HCT116 (cell line): ENCODE data around the gene RAVER2. TPM values are rescaled to one million over a fixed set of nuclear protein-coding genes. Genes with fewer than 3 reads are reported as not detected.

ENCODE experiments used
- ATAC-seq: fragments of 200-7000 bp; cut with Tn5 transposase; 2 replicates; pipeline ENCODE4 v1.9.1; 2020; ENCODE audit warnings: mild to moderate bottlenecking, moderate library complexity
- BruUV-seq: library from RNA; stranded (reverse); fragments of 400-500 nt; replicated peaks from 2 replicates; lab custom pipeline; 2021; lab: Mats Ljungman, UMichigan
- CTCF ChIA-PET: fragments of 300-600 bp; sonication (Branson Sonifier 250); formaldehyde crosslinking; loops from one replicate; lab custom pipeline; 2021; ENCODE audit warnings: antibody characterized with exemption; lab: Charles Lee
- POLR2A ChIA-PET: fragments of 300-600, 350-600 bp; sonication (Branson Sonifier 250); formaldehyde crosslinking; loops from one replicate; lab custom pipeline; 2021; ENCODE audit warnings: antibody characterized with exemption; lab: Charles Lee
- RAD21 ChIA-PET, 2 experiments: fragments of 300-600 bp; sonication (Branson Sonifier 250); formaldehyde crosslinking; loops; one replicate each; lab custom pipeline; 2023; ENCODE audit warnings: low total read pairs in 2 of 2; ENCODE audit not compliant: uncharacterized antibody in 2 of 2, unreplicated experiment in 2 of 2, low non-redundant PET in 1 of 2; lab: Charles Lee
- DNase-seq: peaks from one replicate; pipeline ENCODE4 v3.0.0-alpha.2; 2010; ENCODE audit warnings: low read depth, low spot score
- H2AFZ ChIP-seq: fragments of 200-600 bp; shearing (Covaris generic), sonication (generic); 2 replicates; pipeline ENCODE4 v1.6.1; 2017; ENCODE audit warnings: low read depth, mixed run types, mixed read lengths, antibody characterized with exemption, low read length; ENCODE audit not compliant: poor library complexity, severe bottlenecking
- H3K27ac ChIP-seq: 2 replicates; pipeline ENCODE4 v1.5.1; 2012; ENCODE audit warnings: low read depth, low read length
- H3K27me3 ChIP-seq: fragments of 200-600 bp; sonication (generic); 2 replicates; pipeline ENCODE4 v1.6.1; 2016; ENCODE audit warnings: mixed run types, low read length, mixed read lengths; ENCODE audit not compliant: insufficient read depth
- H3K36me3 ChIP-seq, 2 experiments: fragments of 200-500 bp in 1 of 2; fragments of 200-600 bp in 1 of 2; sonication (Bioruptor generic) in 1 of 2; sonication (generic) in 1 of 2; 2 replicates each; pipeline versions ENCODE4 v1.5.1 to v1.6.1; 2014 to 2016; ENCODE audit warnings: low read length in 2 of 2, inconsistent platforms in 1 of 2, mixed read lengths in 1 of 2, mixed run types in 1 of 2; ENCODE audit not compliant: insufficient read depth in 2 of 2, control insufficient read depth in 1 of 2
- H3K4me1 ChIP-seq, 2 experiments: fragments of 200-600 bp in 1 of 2; sonication (generic) in 1 of 2; 2 replicates each; pipeline versions ENCODE4 v1.5.1 to v1.6.1; 2012 to 2017; ENCODE audit warnings: low read length in 2 of 2, inconsistent platforms in 1 of 2, mild to moderate bottlenecking in 1 of 2, mixed read lengths in 1 of 2, mixed run types in 1 of 2, moderate library complexity in 1 of 2; ENCODE audit not compliant: insufficient read depth in 2 of 2, control insufficient read depth in 1 of 2
- H3K4me2 ChIP-seq: fragments of 200-600 bp; sonication (generic); 2 replicates; pipeline ENCODE4 v1.6.1; 2017; ENCODE audit warnings: mixed run types, low read length, mixed read lengths
- H3K4me3 ChIP-seq, 2 experiments: fragments of 200-600 bp in 1 of 2; sonication (generic) in 1 of 2; replicated peaks in 1 of 2; 2 replicates each; pipeline ENCODE4 v1.5.1; 2011 to 2016; ENCODE audit warnings: low read length in 2 of 2, control low read depth in 1 of 2, low read depth in 1 of 2, mild to moderate bottlenecking in 1 of 2, mixed read lengths in 1 of 2, mixed run types in 1 of 2
- H3K79me2 ChIP-seq: fragments of 200-600 bp; sonication (generic); 2 replicates; pipeline ENCODE4 v1.6.1; 2017; ENCODE audit warnings: mild to moderate bottlenecking, mixed run types, low read length, moderate library complexity, mixed read lengths; ENCODE audit not compliant: insufficient read depth
- H3K9ac ChIP-seq: fragments of 200-600 bp; sonication (generic); 2 replicates; pipeline ENCODE4 v1.6.1; 2016; ENCODE audit warnings: low read length, mixed read lengths
- H3K9me2 ChIP-seq: fragments of 200-600 bp; sonication (generic), shearing (Covaris generic); 2 replicates; pipeline ENCODE4 v1.6.1; 2017; ENCODE audit warnings: mixed run types, mild to moderate bottlenecking, moderate library complexity; ENCODE audit not compliant: insufficient read depth
- H3K9me3 ChIP-seq, 2 experiments: fragments of 200-500 bp in 1 of 2; fragments of 200-600 bp in 1 of 2; sonication (Bioruptor generic) in 1 of 2; sonication (generic) in 1 of 2; 2 replicates each; pipeline ENCODE4 v1.6.1; 2014 to 2017; ENCODE audit warnings: low read length in 2 of 2, mixed read lengths in 2 of 2, inconsistent platforms in 1 of 2, low read depth in 1 of 2, mild to moderate bottlenecking in 1 of 2, mixed run types in 1 of 2, moderate library complexity in 1 of 2; ENCODE audit not compliant: control insufficient read depth in 1 of 2, insufficient read depth in 1 of 2
- H4K20me1 ChIP-seq: fragments of 200-600 bp; sonication (generic), shearing (Covaris generic); 2 replicates; pipeline ENCODE4 v1.6.1; 2017; ENCODE audit warnings: mixed run types, mild to moderate bottlenecking, moderate library complexity; ENCODE audit not compliant: insufficient read depth
- CBX3 ChIP-seq: IDR thresholded peaks from 2 replicates; pipeline ENCODE4 v1.6.1; 2012; ENCODE audit warnings: low read depth
- EZH2 ChIP-seq: fragments of 200-600 bp; sonication (generic); IDR thresholded peaks from 2 replicates; pipeline ENCODE4 v1.6.1; 2017; ENCODE audit warnings: antibody characterized with exemption, mixed run types
- JUND ChIP-seq: IDR thresholded peaks from 2 replicates; pipeline ENCODE4 v1.6.1; 2012
- POLR2AphosphoS5 ChIP-seq: IDR thresholded peaks from 2 replicates; pipeline ENCODE4 v1.6.1; 2011; ENCODE audit warnings: mild to moderate bottlenecking, low read depth, low read length, moderate library complexity
- SP1 ChIP-seq: IDR thresholded peaks from 2 replicates; pipeline ENCODE4 v1.6.1; 2012; ENCODE audit warnings: low read depth
- TCF7L2 ChIP-seq: IDR thresholded peaks from 2 replicates; pipeline ENCODE4 v1.7.0; 2011; ENCODE audit warnings: borderline replicate concordance, inconsistent platforms; ENCODE audit not compliant: insufficient read depth, insufficient read length; ENCODE audit errors: extremely low read depth
- ZFX ChIP-seq: fragments of 450-650 bp; IDR thresholded peaks from 2 replicates; pipeline ENCODE4 v1.6.1; 2017
- intact Hi-C: fragments of 100-400 bp; cut with micrococcal nuclease; formaldehyde crosslinking; loops from 2 replicates; pipeline ENCODE4 v1.10.0; 2022
- total RNA-seq: library from RNA; stranded (reverse); gene quantifications from one replicate; pipeline ENCODE4 v1.2.1, GENCODE V29; 2021; ENCODE audit not compliant: unreplicated experiment
- TF ChIP-seq, protein P1 (sequence below): IDR thresholded peaks from 2 replicates; pipeline ENCODE4 v1.6.1; 2012; ENCODE audit warnings: low read depth
- TF ChIP-seq, protein P2 (sequence below): IDR thresholded peaks from 2 replicates; pipeline ENCODE4 v1.6.1; 2012

The RAVER2 gene
- total RNA-seq, 1 experiment from 2014 or later, result 23.2 TPM

DNA sequence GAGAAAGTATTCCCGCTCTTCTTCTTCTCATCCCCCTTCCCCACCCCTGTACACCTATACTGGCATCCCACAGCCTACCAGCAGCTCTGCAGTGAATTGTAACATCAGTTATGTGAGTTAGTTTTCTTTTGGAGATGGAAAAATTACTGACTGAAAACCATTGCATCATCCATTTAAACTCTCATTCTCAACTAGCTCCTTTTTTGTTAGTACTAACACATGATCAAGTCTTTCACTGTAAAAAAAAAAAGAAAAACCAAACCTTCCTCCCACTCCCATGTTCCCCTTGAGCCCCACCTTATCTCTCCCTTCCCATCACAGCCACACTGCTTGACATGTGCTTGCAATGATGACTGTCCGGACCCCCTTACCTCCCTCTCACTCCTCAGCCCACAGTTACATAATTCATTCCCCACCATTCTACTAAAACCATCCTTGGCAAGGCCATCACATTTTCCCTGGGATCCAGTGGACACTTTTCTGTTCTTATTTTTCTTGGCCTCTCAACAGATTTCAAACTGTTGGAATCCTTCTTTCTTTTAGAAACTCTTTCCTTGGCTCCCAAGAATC is 23.2 kb upstream of the RAVER2 start:
- no peaks in the 10 kb centered on the region for H3K79me2 ChIP-seq
- no peaks in the 10 kb centered on the region for H3K27me3 ChIP-seq
- no peak overlapping the region for H3K4me2 ChIP-seq
- no peak for ATAC-seq
- H2AFZ ChIP-seq, result no peak overlapping the region
- no peaks in the 10 kb centered on the region for H4K20me1 ChIP-seq
- no peaks in the 10 kb centered on the region for H3K36me3 ChIP-seq
- no peak overlapping the region for H3K27ac ChIP-seq
- no peaks in the 10 kb centered on the region for H3K9me2 ChIP-seq
- ChIA-PET RAD21 (no interaction called here), POLR2A (no interaction called here), CTCF (no interaction called here)
- no peak for TF ChIP-seq EZH2
- TF ChIP-seq SP1, result no peak
- TF ChIP-seq CBX3, result no peak
- TF ChIP-seq POLR2AphosphoS5, result no peak
- TF ChIP-seq JUND, result no peak
- TF ChIP-seq, protein P1, sequence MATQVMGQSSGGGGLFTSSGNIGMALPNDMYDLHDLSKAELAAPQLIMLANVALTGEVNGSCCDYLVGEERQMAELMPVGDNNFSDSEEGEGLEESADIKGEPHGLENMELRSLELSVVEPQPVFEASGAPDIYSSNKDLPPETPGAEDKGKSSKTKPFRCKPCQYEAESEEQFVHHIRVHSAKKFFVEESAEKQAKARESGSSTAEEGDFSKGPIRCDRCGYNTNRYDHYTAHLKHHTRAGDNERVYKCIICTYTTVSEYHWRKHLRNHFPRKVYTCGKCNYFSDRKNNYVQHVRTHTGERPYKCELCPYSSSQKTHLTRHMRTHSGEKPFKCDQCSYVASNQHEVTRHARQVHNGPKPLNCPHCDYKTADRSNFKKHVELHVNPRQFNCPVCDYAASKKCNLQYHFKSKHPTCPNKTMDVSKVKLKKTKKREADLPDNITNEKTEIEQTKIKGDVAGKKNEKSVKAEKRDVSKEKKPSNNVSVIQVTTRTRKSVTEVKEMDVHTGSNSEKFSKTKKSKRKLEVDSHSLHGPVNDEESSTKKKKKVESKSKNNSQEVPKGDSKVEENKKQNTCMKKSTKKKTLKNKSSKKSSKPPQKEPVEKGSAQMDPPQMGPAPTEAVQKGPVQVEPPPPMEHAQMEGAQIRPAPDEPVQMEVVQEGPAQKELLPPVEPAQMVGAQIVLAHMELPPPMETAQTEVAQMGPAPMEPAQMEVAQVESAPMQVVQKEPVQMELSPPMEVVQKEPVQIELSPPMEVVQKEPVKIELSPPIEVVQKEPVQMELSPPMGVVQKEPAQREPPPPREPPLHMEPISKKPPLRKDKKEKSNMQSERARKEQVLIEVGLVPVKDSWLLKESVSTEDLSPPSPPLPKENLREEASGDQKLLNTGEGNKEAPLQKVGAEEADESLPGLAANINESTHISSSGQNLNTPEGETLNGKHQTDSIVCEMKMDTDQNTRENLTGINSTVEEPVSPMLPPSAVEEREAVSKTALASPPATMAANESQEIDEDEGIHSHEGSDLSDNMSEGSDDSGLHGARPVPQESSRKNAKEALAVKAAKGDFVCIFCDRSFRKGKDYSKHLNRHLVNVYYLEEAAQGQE, result no peak
- TF ChIP-seq, protein P2, sequence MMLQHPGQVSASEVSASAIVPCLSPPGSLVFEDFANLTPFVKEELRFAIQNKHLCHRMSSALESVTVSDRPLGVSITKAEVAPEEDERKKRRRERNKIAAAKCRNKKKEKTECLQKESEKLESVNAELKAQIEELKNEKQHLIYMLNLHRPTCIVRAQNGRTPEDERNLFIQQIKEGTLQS, result no peak
- no peak for TF ChIP-seq TCF7L2
- TF ChIP-seq ZFX, result no peak
- BruUV-seq, result no TSS peak
- no peak overlapping the region for H3K4me3 ChIP-seq
- intact Hi-C loops, result no loop called here
- no peaks in the 10 kb centered on the region for H3K9me3 ChIP-seq
- H3K4me1 ChIP-seq, result no peaks in the 10 kb centered on the region
- no peak overlapping the region for H3K9ac ChIP-seq
- DNase-seq, result no peak
